BJ (cell line): ENCODE results near the gene PRSS53. TPM values are rescaled to one million over a fixed set of nuclear protein-coding genes. Genes with fewer than 3 reads are reported as not detected.

ENCODE experiments used
- CTCF ChIA-PET: fragments of 350-600 bp; formaldehyde crosslinking; extraction: SDS; loops from one replicate; lab custom pipeline; 2021; ENCODE audit warnings: antibody characterized with exemption, inconsistent platforms; lab: Yijun Ruan, JAX
- POLR2A ChIA-PET: fragments of 300-600 bp; sonication (Branson Sonifier 250); formaldehyde crosslinking; extraction: SDS; loops from one replicate; lab custom pipeline; 2021; ENCODE audit warnings: antibody characterized with exemption; lab: Charles Lee
- DNase-seq: peaks from one replicate; pipeline ENCODE4 v3.0.0-alpha.2; 2011; ENCODE audit warnings: low read depth
- H3K27me3 ChIP-seq: 2 replicates; pipeline ENCODE4 v1.6.0; 2011; ENCODE audit warnings: low read length; ENCODE audit not compliant: control insufficient read depth, insufficient read depth
- H3K36me3 ChIP-seq: 2 replicates; pipeline ENCODE4 v1.5.1; 2011; ENCODE audit warnings: low read length; ENCODE audit not compliant: control insufficient read depth, insufficient read depth
- H3K4me3 ChIP-seq: 2 replicates; pipeline ENCODE4 v1.5.1; 2011; ENCODE audit warnings: low read depth, mild to moderate bottlenecking, control low read depth, low read length
- polyA plus RNA-seq: library from polyadenylated mRNA; depleted of rRNA; stranded (reverse); fragments of >200 nt; gene quantifications from 2 replicates; pipeline ENCODE4 v1.2.3, GENCODE V29; 2011
- TF ChIP-seq, protein P1 (sequence below): IDR thresholded peaks from 2 replicates; pipeline ENCODE4 v1.5.1; 2011; ENCODE audit warnings: low read depth, mild to moderate bottlenecking, control low read depth, inconsistent platforms, low read length, moderate library complexity; ENCODE audit not compliant: insufficient read depth

PRSS53 gene
- polyA plus RNA-seq, 1 experiment = 1.8 TPM

GRCh38 chr16:31130899-31131298 lies 42.2 kb upstream of the PRSS53 start:
- TF ChIP-seq, protein P1, sequence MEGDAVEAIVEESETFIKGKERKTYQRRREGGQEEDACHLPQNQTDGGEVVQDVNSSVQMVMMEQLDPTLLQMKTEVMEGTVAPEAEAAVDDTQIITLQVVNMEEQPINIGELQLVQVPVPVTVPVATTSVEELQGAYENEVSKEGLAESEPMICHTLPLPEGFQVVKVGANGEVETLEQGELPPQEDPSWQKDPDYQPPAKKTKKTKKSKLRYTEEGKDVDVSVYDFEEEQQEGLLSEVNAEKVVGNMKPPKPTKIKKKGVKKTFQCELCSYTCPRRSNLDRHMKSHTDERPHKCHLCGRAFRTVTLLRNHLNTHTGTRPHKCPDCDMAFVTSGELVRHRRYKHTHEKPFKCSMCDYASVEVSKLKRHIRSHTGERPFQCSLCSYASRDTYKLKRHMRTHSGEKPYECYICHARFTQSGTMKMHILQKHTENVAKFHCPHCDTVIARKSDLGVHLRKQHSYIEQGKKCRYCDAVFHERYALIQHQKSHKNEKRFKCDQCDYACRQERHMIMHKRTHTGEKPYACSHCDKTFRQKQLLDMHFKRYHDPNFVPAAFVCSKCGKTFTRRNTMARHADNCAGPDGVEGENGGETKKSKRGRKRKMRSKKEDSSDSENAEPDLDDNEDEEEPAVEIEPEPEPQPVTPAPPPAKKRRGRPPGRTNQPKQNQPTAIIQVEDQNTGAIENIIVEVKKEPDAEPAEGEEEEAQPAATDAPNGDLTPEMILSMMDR = no peak
- POLR2A ChIA-PET = no interaction called here
- CTCF ChIA-PET = interaction anchor here (2.9 kb wide), 1 partner anchor 12 kb away, joined by 12 read pairs; no protein-coding TSS in a partner anchor
- no peak overlapping the region for H3K4me3 ChIP-seq
- no peaks in the 10 kb centered on the region for H3K27me3 ChIP-seq
- H3K36me3 ChIP-seq = peaks cover 6% of the 10 kb centered on the region
- no peak for DNase-seq

GRCh38 chr16:31130336-31130891 lies 41.7 kb upstream of the PRSS53 start:
- TF ChIP-seq, protein P1 = no peak
- H3K36me3 ChIP-seq = peaks cover 6% of the 10 kb centered on the region
- no peaks in the 10 kb centered on the region for H3K27me3 ChIP-seq
- ChIA-PET CTCF (interaction anchor here (2.9 kb wide), 1 partner anchor 12 kb away, joined by 12 read pairs; no protein-coding TSS in a partner anchor), POLR2A (no interaction called here)
- H3K4me3 ChIP-seq = no peak overlapping the region
- DNase-seq = no peak

GRCh38 chr16:31129568-31130335 lies 41.0 kb upstream of the PRSS53 start:
- Histone ChIP-seq H3K36me3 (peaks cover 6% of the 10 kb centered on the region), H3K27me3 (no peaks in the 10 kb centered on the region), H3K4me3 (no peak overlapping the region)
- no peak for DNase-seq
- ChIA-PET POLR2A (interaction anchor here (0.7 kb wide), 1 partner anchor 51 kb away, joined by 4 read pairs; no protein-coding TSS in a partner anchor), CTCF (no interaction called here)
- TF ChIP-seq, protein P1 = no peak

GRCh38 chr16:31128711-31129567 lies 40.2 kb upstream of the PRSS53 start:
- Histone ChIP-seq H3K27me3 (no peaks in the 10 kb centered on the region), H3K36me3 (peaks cover 6% of the 10 kb centered on the region), H3K4me3 (no peak overlapping the region)
- ChIA-PET CTCF (no interaction called here), POLR2A (interaction anchor here (0.7 kb wide), 1 partner anchor 52 kb away, joined by 4 read pairs; no protein-coding TSS in a partner anchor)
- no peak for DNase-seq
- TF ChIP-seq, protein P1 = no peak
